Measurements from ENCODE around the gene MRM1.

DNA sequence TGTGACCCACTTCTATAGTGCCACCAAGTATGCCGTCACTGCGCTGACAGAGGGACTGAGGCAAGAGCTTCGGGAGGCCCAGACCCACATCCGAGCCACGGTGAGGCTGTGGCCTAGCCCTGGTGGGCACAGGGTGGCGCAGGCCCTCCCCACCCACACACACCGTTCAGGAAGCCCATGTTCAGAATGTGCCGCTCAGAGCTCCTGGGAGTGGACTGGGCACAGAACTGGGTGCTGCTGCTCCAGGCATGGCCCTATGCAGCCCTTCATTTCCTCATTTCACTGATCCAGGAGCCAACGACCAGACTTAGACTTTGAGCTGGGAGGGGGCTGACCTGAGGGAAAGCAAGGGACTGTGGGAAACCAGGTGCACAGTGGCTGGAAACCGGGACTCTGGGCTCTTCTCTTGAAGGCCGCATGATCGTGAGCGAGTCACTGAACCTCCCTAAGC, 2.4 kb upstream of the MRM1 start:
- TF ChIP-seq, protein P1, sequence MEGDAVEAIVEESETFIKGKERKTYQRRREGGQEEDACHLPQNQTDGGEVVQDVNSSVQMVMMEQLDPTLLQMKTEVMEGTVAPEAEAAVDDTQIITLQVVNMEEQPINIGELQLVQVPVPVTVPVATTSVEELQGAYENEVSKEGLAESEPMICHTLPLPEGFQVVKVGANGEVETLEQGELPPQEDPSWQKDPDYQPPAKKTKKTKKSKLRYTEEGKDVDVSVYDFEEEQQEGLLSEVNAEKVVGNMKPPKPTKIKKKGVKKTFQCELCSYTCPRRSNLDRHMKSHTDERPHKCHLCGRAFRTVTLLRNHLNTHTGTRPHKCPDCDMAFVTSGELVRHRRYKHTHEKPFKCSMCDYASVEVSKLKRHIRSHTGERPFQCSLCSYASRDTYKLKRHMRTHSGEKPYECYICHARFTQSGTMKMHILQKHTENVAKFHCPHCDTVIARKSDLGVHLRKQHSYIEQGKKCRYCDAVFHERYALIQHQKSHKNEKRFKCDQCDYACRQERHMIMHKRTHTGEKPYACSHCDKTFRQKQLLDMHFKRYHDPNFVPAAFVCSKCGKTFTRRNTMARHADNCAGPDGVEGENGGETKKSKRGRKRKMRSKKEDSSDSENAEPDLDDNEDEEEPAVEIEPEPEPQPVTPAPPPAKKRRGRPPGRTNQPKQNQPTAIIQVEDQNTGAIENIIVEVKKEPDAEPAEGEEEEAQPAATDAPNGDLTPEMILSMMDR (IDR thresholded peaks at IDR 0.05): no peak
- TF ChIP-seq POLR2A (IDR thresholded peaks at IDR 0.05): no peak

Measured in ovary (tissue), 3 donors.